GM12875 (cell line): ENCODE measurements around the gene ELOA.

Experiments used
- H3K4me3 ChIP-seq: one replicate; pipeline ENCODE4 v1.5.1; 2011; ENCODE audit warnings: low read depth, low read length, control low read depth
- CTCF ChIP-seq: IDR thresholded peaks from 2 replicates; pipeline ENCODE4 v1.5.1; 2011; ENCODE audit warnings: low read depth, mild to moderate bottlenecking, control low read depth, inconsistent platforms, low read length, moderate library complexity, borderline replicate concordance; ENCODE audit not compliant: insufficient read depth

ELOA gene

DNA sequence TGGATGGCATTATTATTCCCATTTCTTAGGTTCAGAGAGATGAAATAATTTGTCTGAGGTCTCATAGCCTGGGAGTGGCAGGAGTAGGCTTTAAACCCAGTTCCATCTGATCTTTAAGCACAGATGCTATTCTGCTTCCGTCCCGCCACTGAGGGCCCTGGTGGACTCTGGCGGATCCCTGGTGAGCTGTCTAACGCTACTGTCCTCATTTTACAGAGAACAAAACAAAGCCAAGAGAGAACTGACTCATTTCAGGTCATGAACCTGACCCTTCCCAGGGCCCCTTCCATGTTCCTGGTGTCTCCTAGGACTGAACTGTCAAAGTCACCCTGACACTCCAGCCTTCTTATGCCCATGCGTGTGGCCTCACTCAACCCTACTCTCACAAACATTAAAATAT is 60.4 kb downstream of the ELOA start:
- no peak overlapping the region for H3K4me3 ChIP-seq

GRCh38 chr1:23804183-23804835 is 61.0 kb downstream of the ELOA start:
- TF ChIP-seq CTCF = 0 out of 2 replicates have a peak, but pooled peaks have one; percentile 30
- no peak overlapping the region for H3K4me3 ChIP-seq

More for the DNA sequence above, 60.4 kb downstream of the ELOA start:
- TF ChIP-seq CTCF = no peak

- no peak overlapping the region for H3K4me3 ChIP-seq
- no peak for TF ChIP-seq CTCF
Observed at GRCh38 chr1:23805025-23805424, 61.8 kb downstream of the ELOA start.

- no peak for TF ChIP-seq CTCF
- no peak overlapping the region for H3K4me3 ChIP-seq
Observed at GRCh38 chr1:23806280-23806679, 63.0 kb downstream of the ELOA start.

GRCh38 chr1:23807453-23807852 is 64.2 kb downstream of the ELOA start:
- no peak for TF ChIP-seq CTCF
- H3K4me3 ChIP-seq = no peak overlapping the region

- TF ChIP-seq CTCF = peak; percentile 95
- H3K4me3 ChIP-seq = no peak overlapping the region
Observed at GRCh38 chr1:23809751-23810171, 66.5 kb downstream of the ELOA start.

DNA sequence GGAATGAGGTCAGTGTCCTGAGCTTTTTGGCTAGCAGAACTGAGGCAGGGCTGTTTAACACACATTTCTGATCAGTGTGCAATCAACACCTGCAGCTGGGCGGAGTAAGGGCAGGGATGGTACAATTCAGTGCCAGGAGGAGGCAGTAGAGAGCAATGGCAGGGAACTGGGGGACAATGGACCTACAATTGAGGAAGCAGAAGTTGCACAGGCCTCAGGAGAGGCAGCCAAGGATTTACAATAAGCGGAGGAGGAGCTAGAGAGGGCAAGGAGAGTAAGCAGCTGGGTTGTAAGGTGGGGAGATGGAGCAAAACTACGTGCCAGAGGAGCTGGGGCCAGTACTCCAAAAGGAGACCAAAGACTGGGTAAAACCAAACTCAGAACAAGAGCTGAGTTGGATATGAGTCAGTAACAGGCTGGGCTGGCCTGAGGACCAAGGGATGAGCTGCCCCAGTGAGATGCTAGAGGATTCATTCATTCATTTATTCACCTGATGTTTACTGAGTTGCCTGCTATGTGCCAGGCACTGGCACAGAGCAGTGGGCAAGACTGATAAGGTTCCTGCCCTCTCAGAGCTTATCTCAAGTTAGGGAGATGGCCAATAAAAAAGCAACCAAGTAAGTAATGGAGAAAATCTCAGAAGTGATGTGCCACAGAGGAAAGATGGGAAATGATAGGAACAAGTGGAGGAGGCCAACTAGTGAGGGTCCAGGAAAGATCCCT is 67.7 kb downstream of the ELOA start:
- TF ChIP-seq CTCF = peak; percentile 92
- no peak overlapping the region for H3K4me3 ChIP-seq
